HepG2 (cell line): Measurements from ENCODE around the gene NFX1. TPM values are rescaled to one million over a fixed set of nuclear protein-coding genes. Genes with fewer than 3 reads are reported as not detected.

Experiments
- ARNT ChIP-seq: fragments of 450-650 bp; IDR thresholded peaks from 2 replicates; pipeline ENCODE4 v1.6.1; 2017
- ELF1 ChIP-seq: sonication (generic); formaldehyde crosslinking; IDR thresholded peaks from 2 replicates; pipeline ENCODE4 v1.4.0; 2020; ENCODE audit warnings: missing genetic modification reagents
- ETV5 ChIP-seq: IDR thresholded peaks from 2 replicates; pipeline ENCODE4 v1.6.1; 2018; ENCODE audit warnings: missing biosample characterization, missing genetic modification reagents, inconsistent platforms, borderline replicate concordance
- HNF4G ChIP-seq, 2 experiments: sonication (generic) in 1 of 2; formaldehyde crosslinking in 1 of 2; IDR thresholded peaks; 2 replicates each; pipeline versions ENCODE4 v1.4.0 to v1.6.1; 2011 to 2020; ENCODE audit warnings: borderline replicate concordance in 2 of 2, low read depth in 2 of 2, mild to moderate bottlenecking in 2 of 2, low read length in 1 of 2, missing genetic modification reagents in 1 of 2, moderate library complexity in 1 of 2
- IRF1 ChIP-seq: sonication (generic); formaldehyde crosslinking; IDR thresholded peaks from 2 replicates; pipeline ENCODE4 v1.4.0; 2020; ENCODE audit warnings: low read depth, mild to moderate bottlenecking, missing genetic modification reagents
- KLF13 ChIP-seq: sonication (generic); formaldehyde crosslinking; IDR thresholded peaks from 2 replicates; pipeline ENCODE4 v1.4.0; 2020; ENCODE audit warnings: mild to moderate bottlenecking, missing genetic modification reagents
- KMT2B ChIP-seq: IDR thresholded peaks from 2 replicates; pipeline ENCODE4 v1.6.1; 2016; ENCODE audit warnings: missing genetic modification reagents, missing compliant biosample characterization
- MXD3 ChIP-seq: IDR thresholded peaks from 2 replicates; pipeline ENCODE4 v1.6.1; 2016; ENCODE audit warnings: mild to moderate bottlenecking, missing biosample characterization, missing genetic modification reagents
- RAD21 ChIP-seq: fragments of 450-650 bp; formaldehyde crosslinking; IDR thresholded peaks from 2 replicates; pipeline ENCODE4 v1.5.0; 2020; ENCODE audit warnings: mild to moderate bottlenecking
- RFX1 ChIP-seq: fragments of 450-650 bp; IDR thresholded peaks from 2 replicates; pipeline ENCODE4 v1.6.1; 2017
- RFXANK ChIP-seq: IDR thresholded peaks from 2 replicates; pipeline ENCODE4 v1.6.1; 2016
- RNF219 ChIP-seq: sonication (generic); formaldehyde crosslinking; IDR thresholded peaks from 2 replicates; pipeline ENCODE4 v1.5.0; 2020; ENCODE audit warnings: mild to moderate bottlenecking, missing genetic modification reagents
- SMC3 ChIP-seq: IDR thresholded peaks from 2 replicates; pipeline ENCODE4 v1.6.1; 2011; ENCODE audit warnings: low read length, improper control_type of control experiment
- TERF1 ChIP-seq: sonication (generic); formaldehyde crosslinking; IDR thresholded peaks from 2 replicates; pipeline ENCODE4 v1.8.0; 2022; ENCODE audit warnings: mild to moderate bottlenecking, missing genetic modification reagents, moderate library complexity
- ZKSCAN1 ChIP-seq: fragments of 150-350 bp; IDR thresholded peaks from 2 replicates; pipeline ENCODE4 v1.6.1; 2014; ENCODE audit warnings: low read length
- ZNF205 ChIP-seq: IDR thresholded peaks from 2 replicates; pipeline ENCODE4 v1.6.1; 2018; ENCODE audit warnings: missing biosample characterization, missing genetic modification reagents
- ZNF225 ChIP-seq: sonication (generic); formaldehyde crosslinking; IDR thresholded peaks from 2 replicates; pipeline ENCODE4 v1.4.0; 2020; ENCODE audit warnings: mild to moderate bottlenecking, missing genetic modification reagents
- ZNF234 ChIP-seq: sonication (generic); formaldehyde crosslinking; conservative IDR thresholded peaks from 2 replicates; pipeline ENCODE4 v1.5.1; 2020; ENCODE audit warnings: mild to moderate bottlenecking, missing genetic modification reagents
- ZNF331 ChIP-seq: sonication (generic); formaldehyde crosslinking; IDR thresholded peaks from 2 replicates; pipeline ENCODE4 v1.4.0; 2020; ENCODE audit warnings: missing genetic modification reagents
- ZNF354B ChIP-seq: sonication (generic); formaldehyde crosslinking; IDR thresholded peaks from 2 replicates; pipeline ENCODE4 v1.8.0; 2022; ENCODE audit warnings: mild to moderate bottlenecking, missing genetic modification reagents
- ZNF44 ChIP-seq: sonication (generic); formaldehyde crosslinking; IDR thresholded peaks from 2 replicates; pipeline ENCODE4 v1.5.1; 2020; ENCODE audit warnings: mild to moderate bottlenecking, missing genetic modification reagents
- ZNF572 ChIP-seq: sonication (generic); formaldehyde crosslinking; IDR thresholded peaks from 2 replicates; pipeline ENCODE4 v1.5.1; 2020; ENCODE audit warnings: mild to moderate bottlenecking, missing genetic modification reagents
- ZNF597 ChIP-seq: sonication (generic); formaldehyde crosslinking; IDR thresholded peaks from 2 replicates; pipeline ENCODE4 v1.5.0; 2020; ENCODE audit warnings: missing genetic modification reagents
- polyA plus RNA-seq, 8 experiments: library from polyadenylated mRNA; depleted of rRNA in 3 of 8; stranded (reverse) in 7 of 8; unstranded in 1 of 8; fragments of >200 nt; fragmentation: Illumina TruSeq in 4 of 8; extraction: Trizol in 4 of 8; gene quantifications; 2 replicates each; pipeline versions ENCODE4 v1.2.1 to v1.2.3, GENCODE V29; 2011 to 2016; ENCODE audit warnings: low read depth in 4 of 8, missing spikeins in 1 of 8, mixed read lengths in 1 of 8; ENCODE audit not compliant: insufficient read depth in 1 of 8
- total RNA-seq, 5 experiments: library from RNA; depleted of rRNA; stranded (reverse); fragments of >200 nt; fragmentation: Illumina TruSeq; extraction: Trizol; gene quantifications; 2 replicates each; pipeline ENCODE4 v1.2.3, GENCODE V29; 2016; ENCODE audit warnings: low read depth in 1 of 5

NFX1 gene
- total and polyA plus RNA-seq, 2 of the 13 experiments (the other 11 are each of a cell fraction or from before 2014, with no cell fraction given) = 23.9 to 27.5 TPM

- peak; percentile 88 for TF ChIP-seq ELF1 (CRISPR knock-in tag)
- no peak for TF ChIP-seq ZNF234
- peak; percentile 84 for TF ChIP-seq HNF4G (IDR thresholded peaks at IDR 0.05; ENCODE audit: borderline replicate concordance, low read depth, low read length)
- peak; percentile 84; the same call in 1 of the 2 replicates for TF ChIP-seq HNF4G (CRISPR knock-in tag; IDR thresholded peaks at IDR 0.05; ENCODE audit: borderline replicate concordance, low read depth)
- no peak; the same call in 1 of the 2 replicates for TF ChIP-seq ZNF44
- no peak for TF ChIP-seq ZNF597 (CRISPR knock-in tag)
- TF ChIP-seq ZNF572 (CRISPR knock-in tag) = peak; percentile 91; the same call in 1 of the 2 replicates
- 0 out of 2 replicates have a peak, but pooled peaks have one; percentile 44 for TF ChIP-seq ZKSCAN1
- no peak for TF ChIP-seq ZNF225 (CRISPR knock-in tag)
- no peak for TF ChIP-seq MXD3 (CRISPR knock-in tag)
- no peak for TF ChIP-seq KLF13 (CRISPR knock-in tag)
- 0 out of 2 replicates have a peak, but pooled peaks have one; percentile 88 for TF ChIP-seq RNF219
- peak; percentile 95 for TF ChIP-seq ZNF205
- peak; percentile 84 for TF ChIP-seq RAD21
- TF ChIP-seq ZNF354B (CRISPR knock-in tag) = no peak
- peak; percentile 55 for TF ChIP-seq SMC3
- no peak for TF ChIP-seq ARNT
- no peak for TF ChIP-seq TERF1
- TF ChIP-seq ETV5 (CRISPR knock-in tag) = peak; percentile 97
- 0 out of 2 replicates have a peak, but pooled peaks have one; percentile 44 for TF ChIP-seq KMT2B (CRISPR knock-in tag)
- TF ChIP-seq RFXANK = peak; percentile 80; the same call in 1 of the 2 replicates
- TF ChIP-seq RFX1 = no peak
- TF ChIP-seq ZNF331 (CRISPR knock-in tag) = peak; percentile 94
- no peak for TF ChIP-seq IRF1 (CRISPR knock-in tag)
These were observed 125.3 kb downstream of the NFX1 start (continued) for GRCh38 chr9:33415501-33416038.
